H9 (cell line): ENCODE results near the gene ACP1. TPM values are rescaled to one million over a fixed set of nuclear protein-coding genes. Genes with fewer than 3 reads are reported as not detected.

ENCODE experiments used
- DNase-seq: peaks from one replicate; pipeline ENCODE4 v3.0.0-alpha.2; 2017
- H2AFZ ChIP-seq: one replicate; pipeline ENCODE4 v1.6.1; 2013; ENCODE audit warnings: mild to moderate bottlenecking, low read length, control low read depth, moderate library complexity
- H2AK5ac ChIP-seq: 2 replicates; pipeline ENCODE4 v1.6.1; 2013; ENCODE audit warnings: low read length, control low read depth, mixed read lengths; ENCODE audit not compliant: insufficient read length
- H2BK120ac ChIP-seq: one replicate; pipeline ENCODE4 v1.6.1; 2013; ENCODE audit warnings: low read depth, mild to moderate bottlenecking, low read length, control low read depth, inconsistent platforms; ENCODE audit not compliant: poor library complexity, severe bottlenecking
- H2BK12ac ChIP-seq: 2 replicates; pipeline ENCODE4 v1.6.1; 2013; ENCODE audit warnings: low read length, control low read depth, mixed read lengths, low read depth; ENCODE audit not compliant: insufficient read length
- H2BK15ac ChIP-seq: 2 replicates; pipeline ENCODE4 v1.6.1; 2013; ENCODE audit warnings: low read depth, low read length, control low read depth
- H2BK20ac ChIP-seq: one replicate; pipeline ENCODE4 v1.6.1; 2013; ENCODE audit warnings: low read depth, mild to moderate bottlenecking, low read length, control low read depth, inconsistent platforms; ENCODE audit not compliant: poor library complexity, severe bottlenecking
- H2BK5ac ChIP-seq: 2 replicates; pipeline ENCODE4 v1.6.1; 2013; ENCODE audit warnings: low read length, control low read depth, mixed read lengths; ENCODE audit not compliant: insufficient read length
- H3K14ac ChIP-seq: 2 replicates; pipeline ENCODE4 v1.6.1; 2013; ENCODE audit warnings: low read length, control low read depth; ENCODE audit not compliant: insufficient read depth
- H3K18ac ChIP-seq: 2 replicates; pipeline ENCODE4 v1.6.1; 2013; ENCODE audit warnings: low read depth, mild to moderate bottlenecking, mixed read lengths, low read length, control low read depth; ENCODE audit not compliant: insufficient read length
- H3K23ac ChIP-seq: 2 replicates; pipeline ENCODE4 v1.6.1; 2013; ENCODE audit warnings: low read length, control low read depth, mixed read lengths, low read depth; ENCODE audit not compliant: insufficient read length
- H3K23me2 ChIP-seq: 2 replicates; pipeline ENCODE4 v1.6.1; 2013; ENCODE audit warnings: low read depth, mild to moderate bottlenecking, mixed read lengths, low read length, control low read depth; ENCODE audit not compliant: insufficient read length, poor library complexity, severe bottlenecking
- H3K27ac ChIP-seq: 2 replicates; pipeline ENCODE4 v1.5.1; 2013; ENCODE audit warnings: low read length, control low read depth, mixed read lengths, low read depth; ENCODE audit not compliant: insufficient read length
- H3K27me3 ChIP-seq: 2 replicates; pipeline ENCODE4 v1.6.1; 2013; ENCODE audit warnings: low read length, control low read depth, inconsistent platforms; ENCODE audit not compliant: insufficient read depth
- H3K4ac ChIP-seq: 2 replicates; pipeline ENCODE4 v1.6.1; 2013; ENCODE audit warnings: low read depth, mild to moderate bottlenecking, control low read depth, inconsistent platforms, low read length, moderate library complexity
- H3K4me1 ChIP-seq: 2 replicates; pipeline ENCODE4 v1.6.1; 2013; ENCODE audit warnings: low read length, control low read depth, inconsistent platforms; ENCODE audit not compliant: insufficient read depth
- H3K4me2 ChIP-seq: 2 replicates; pipeline ENCODE4 v1.6.1; 2013; ENCODE audit warnings: low read length, control low read depth, mixed read lengths; ENCODE audit not compliant: insufficient read length, insufficient read depth
- H3K56ac ChIP-seq: 2 replicates; pipeline ENCODE4 v1.6.1; 2013; ENCODE audit warnings: low read depth, mild to moderate bottlenecking, mixed read lengths, low read length, control low read depth; ENCODE audit not compliant: insufficient read length
- H3K79me1 ChIP-seq: 2 replicates; pipeline ENCODE4 v1.6.1; 2013; ENCODE audit warnings: low read depth, mild to moderate bottlenecking, moderate library complexity, low read length, control low read depth, inconsistent platforms; ENCODE audit not compliant: insufficient read depth, poor library complexity, severe bottlenecking
- H3K79me2 ChIP-seq: 2 replicates; pipeline ENCODE4 v1.6.1; 2013; ENCODE audit warnings: low read length, control low read depth, inconsistent platforms; ENCODE audit not compliant: insufficient read depth
- H3K9ac ChIP-seq: 2 replicates; pipeline ENCODE4 v1.6.1; 2013; ENCODE audit warnings: low read length, control low read depth, mixed read lengths; ENCODE audit not compliant: insufficient read length; ENCODE audit errors: extremely low read depth
- H3K9me3 ChIP-seq: one replicate; pipeline ENCODE4 v1.6.1; 2013; ENCODE audit warnings: low read depth, low read length, inconsistent platforms; ENCODE audit not compliant: control insufficient read depth
- H3T11ph ChIP-seq: one replicate; pipeline ENCODE4 v1.6.1; 2013; ENCODE audit warnings: mild to moderate bottlenecking, low read length, control low read depth, inconsistent platforms
- H4K20me1 ChIP-seq: one replicate; pipeline ENCODE4 v1.6.1; 2013; ENCODE audit not compliant: control insufficient read depth, insufficient read length, insufficient read depth
- H4K5ac ChIP-seq: 2 replicates; pipeline ENCODE4 v1.6.1; 2013; ENCODE audit warnings: low read depth, mild to moderate bottlenecking, mixed read lengths, low read length, control low read depth; ENCODE audit not compliant: insufficient read length
- H4K8ac ChIP-seq: replicated peaks from 2 replicates; pipeline ENCODE4 v1.6.1; 2013; ENCODE audit warnings: low read length, control low read depth, mixed read lengths, low read depth; ENCODE audit not compliant: insufficient read length
- H4K91ac ChIP-seq: 2 replicates; pipeline ENCODE4 v1.6.1; 2013; ENCODE audit warnings: low read depth, mild to moderate bottlenecking, moderate library complexity, mixed read lengths, low read length, control low read depth; ENCODE audit not compliant: insufficient read length
- H3K27ac Mint-ChIP-seq, 3 experiments: 2 replicates in 2 of 3; 3 replicates in 1 of 3; pipeline ENCODE4 v1.8.0; 2020 to 2021; ENCODE audit warnings: mixed read lengths in 3 of 3, mild to moderate bottlenecking in 1 of 3, moderate library complexity in 1 of 3
- H3K27me3 Mint-ChIP-seq: 2 replicates; pipeline ENCODE4 v1.8.0; 2021; ENCODE audit warnings: low read depth, mild to moderate bottlenecking, moderate library complexity, mixed read lengths
- H3K36me3 Mint-ChIP-seq, 3 experiments: 2 replicates in 2 of 3; 3 replicates in 1 of 3; pipeline ENCODE4 v1.8.0; 2020 to 2021; ENCODE audit warnings: low read depth in 3 of 3, mixed read lengths in 3 of 3; ENCODE audit not compliant: insufficient read depth in 1 of 3
- H3K4me1 Mint-ChIP-seq, 2 experiments: 2 replicates each; pipeline ENCODE4 v1.8.0; 2020; ENCODE audit warnings: mixed read lengths in 2 of 2
- H3K4me3 Mint-ChIP-seq, 2 experiments: 2 replicates in 1 of 2; 3 replicates in 1 of 2; pipeline ENCODE4 v1.8.0; 2020 to 2021; ENCODE audit warnings: mild to moderate bottlenecking in 2 of 2, mixed read lengths in 2 of 2, moderate library complexity in 1 of 2
- H3K9me3 Mint-ChIP-seq, 2 experiments: 2 replicates in 1 of 2; 3 replicates in 1 of 2; pipeline ENCODE4 v1.8.0; 2020; ENCODE audit warnings: mild to moderate bottlenecking in 2 of 2, mixed read lengths in 2 of 2, moderate library complexity in 1 of 2
- WGBS: extraction: QIAGEN DNeasy Blood & Tissue Kit; methylation state at CpG from one replicate; pipeline ENCODE4 v1.1.7; 2013; ENCODE audit warnings: missing lambda C conversion rate, low lambda C conversion rate, mixed read lengths; ENCODE audit not compliant: insufficient read length; ENCODE audit errors: extremely low coverage; 5-methylcytosine and 5-hydroxymethylcytosine counted together
- total RNA-seq: library from RNA; stranded (reverse); gene quantifications from 2 replicates; pipeline ENCODE4 v1.2.1, GENCODE V29; 2021
- TF ChIP-seq, protein P1 (sequence below): fragments of 200-600 bp; sonication (generic); conservative IDR thresholded peaks from 3 replicates; pipeline ENCODE4 v1.8.0; 2021; ENCODE audit warnings: antibody characterized with exemption, mild to moderate bottlenecking

Gene ACP1
- total RNA-seq, 1 experiment from 2014 or later = 143 TPM

DNA sequence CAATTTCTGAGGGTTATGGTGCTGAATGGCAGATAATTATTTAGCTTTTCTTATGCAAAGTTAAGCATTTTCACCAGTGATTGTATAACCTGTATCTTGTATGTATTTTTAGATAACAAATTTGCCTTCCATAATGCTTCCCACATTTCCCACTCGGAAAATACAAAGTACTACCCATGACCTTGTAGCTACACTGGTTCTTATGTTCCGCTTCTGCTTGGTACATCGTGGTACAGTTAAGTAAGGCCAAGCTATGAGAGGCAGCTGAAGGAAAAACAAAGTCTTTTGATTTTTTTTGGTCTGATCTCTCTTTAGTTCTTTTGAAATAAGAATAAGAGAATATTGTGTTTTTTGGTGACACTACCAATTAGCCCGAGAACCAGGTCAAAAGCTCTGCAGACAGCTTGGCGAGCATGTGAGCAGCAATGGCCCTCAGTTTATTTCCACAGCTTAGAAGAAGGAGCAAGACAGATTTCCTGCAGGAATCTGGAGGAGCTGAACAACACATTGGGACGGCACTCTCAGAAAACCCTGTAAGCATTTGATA lies 27.7 kb upstream of the ACP1 start:
- H2BK5ac ChIP-seq = no peak overlapping the region
- H3K4me1 ChIP-seq = no peaks in the 10 kb centered on the region
- H2BK15ac ChIP-seq = no peak overlapping the region
- no peak overlapping the region for H3K18ac ChIP-seq
- H3K14ac ChIP-seq = no peak overlapping the region
- H3K9me3 ChIP-seq = no peaks in the 10 kb centered on the region
- H3T11ph ChIP-seq = no peak overlapping the region
- no peaks in the 10 kb centered on the region for H3K79me2 ChIP-seq
- Mint-ChIP-seq H3K4me1 (peaks cover 20 to 29% of the 10 kb centered on the region in 2 experiments), H3K27ac (no peak overlapping the region), H3K9me3 (peaks cover 0 to 2% of the 10 kb centered on the region in 2 experiments; a peak in 2 of 5 replicates), H3K27me3 (no peaks in the 10 kb centered on the region; the same call in 1 of the 2 replicates), H3K36me3 (peaks cover 5 to 14% (median 10%) of the 10 kb centered on the region in 3 experiments), H3K4me3 (no peak overlapping the region)
- no peak overlapping the region for H2BK120ac ChIP-seq
- H2AFZ ChIP-seq = no peak overlapping the region
- H3K27me3 ChIP-seq = no peaks in the 10 kb centered on the region
- H3K4ac ChIP-seq = no peak overlapping the region
- no peak overlapping the region for H2BK20ac ChIP-seq
- no peak overlapping the region for H4K5ac ChIP-seq
- no peak overlapping the region for H3K27ac ChIP-seq
- no CpG with 5 or more reads among the region's 6 CpGs for WGBS
- TF ChIP-seq, protein P1, sequence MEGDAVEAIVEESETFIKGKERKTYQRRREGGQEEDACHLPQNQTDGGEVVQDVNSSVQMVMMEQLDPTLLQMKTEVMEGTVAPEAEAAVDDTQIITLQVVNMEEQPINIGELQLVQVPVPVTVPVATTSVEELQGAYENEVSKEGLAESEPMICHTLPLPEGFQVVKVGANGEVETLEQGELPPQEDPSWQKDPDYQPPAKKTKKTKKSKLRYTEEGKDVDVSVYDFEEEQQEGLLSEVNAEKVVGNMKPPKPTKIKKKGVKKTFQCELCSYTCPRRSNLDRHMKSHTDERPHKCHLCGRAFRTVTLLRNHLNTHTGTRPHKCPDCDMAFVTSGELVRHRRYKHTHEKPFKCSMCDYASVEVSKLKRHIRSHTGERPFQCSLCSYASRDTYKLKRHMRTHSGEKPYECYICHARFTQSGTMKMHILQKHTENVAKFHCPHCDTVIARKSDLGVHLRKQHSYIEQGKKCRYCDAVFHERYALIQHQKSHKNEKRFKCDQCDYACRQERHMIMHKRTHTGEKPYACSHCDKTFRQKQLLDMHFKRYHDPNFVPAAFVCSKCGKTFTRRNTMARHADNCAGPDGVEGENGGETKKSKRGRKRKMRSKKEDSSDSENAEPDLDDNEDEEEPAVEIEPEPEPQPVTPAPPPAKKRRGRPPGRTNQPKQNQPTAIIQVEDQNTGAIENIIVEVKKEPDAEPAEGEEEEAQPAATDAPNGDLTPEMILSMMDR = no peak
- H4K20me1 ChIP-seq = no peaks in the 10 kb centered on the region
- no peak overlapping the region for H3K56ac ChIP-seq
- H3K9ac ChIP-seq = no peak overlapping the region
- H2AK5ac ChIP-seq = no peak overlapping the region
- H4K8ac ChIP-seq = no peak overlapping the region
- H3K23ac ChIP-seq = no peak overlapping the region
- no peaks in the 10 kb centered on the region for H3K23me2 ChIP-seq
- DNase-seq = no peak
- H3K79me1 ChIP-seq = no peaks in the 10 kb centered on the region
- H2BK12ac ChIP-seq = no peak overlapping the region
- H4K91ac ChIP-seq = no peak overlapping the region
- H3K4me2 ChIP-seq = no peak overlapping the region
